HG02642 (cell line): ENCODE results near the gene CCR2.
A peak's percentile ranks its signal among the peaks of the same experiment; 100 is the strongest.

Experiments used
- ATAC-seq: cut with Tn5 transposase; IDR thresholded peaks from one replicate; pipeline ENCODE4 v1.9.1; 2021; ENCODE audit warnings: mild to moderate bottlenecking; ENCODE audit not compliant: unreplicated experiment, poor library complexity

The CCR2 gene

GRCh38 chr3:46353090-46353489 lies 821 bp upstream of the CCR2 start:
- ATAC-seq: no peak

- ATAC-seq: no peak
Observed at GRCh38 chr3:46354478-46354877, 567 bp downstream of the CCR2 start.

GRCh38 chr3:46354984-46355383 lies 1.1 kb downstream of the CCR2 start:
- ATAC-seq: no peak

- ATAC-seq: no peak
Observed at GRCh38 chr3:46356276-46356675, 2.4 kb downstream of the CCR2 start.

GRCh38 chr3:46356909-46357308 lies 3.0 kb downstream of the CCR2 start:
- no peak for ATAC-seq

GRCh38 chr3:46358466-46358865 lies 4.6 kb downstream of the CCR2 start:
- ATAC-seq: no peak

GRCh38 chr3:46359733-46360493 lies 6.0 kb downstream of the CCR2 start:
- no peak for ATAC-seq

DNA sequence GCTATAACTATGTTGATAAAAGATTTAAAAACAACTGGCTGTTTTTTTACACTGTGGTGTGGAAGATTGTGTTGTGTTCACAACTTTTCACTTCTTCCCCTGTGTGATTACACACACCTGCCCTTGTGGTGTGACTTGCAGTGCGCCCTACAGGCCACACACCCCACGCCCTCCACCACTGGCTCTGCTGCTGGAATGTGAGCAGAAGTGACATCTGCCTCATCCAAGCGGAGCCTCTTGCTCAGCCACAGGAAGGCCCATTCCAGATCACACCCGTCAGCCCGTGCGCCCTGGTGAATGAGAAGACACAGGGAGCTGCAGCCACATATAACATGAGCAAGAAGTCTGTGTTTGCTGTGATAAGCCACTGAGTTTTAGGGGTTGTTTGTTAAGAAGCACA lies 7.0 kb downstream of the CCR2 start:
- no peak for ATAC-seq

- no peak for ATAC-seq
Observed at GRCh38 chr3:46361408-46362283, 7.7 kb downstream of the CCR2 start.

GRCh38 chr3:46365041-46365440 lies 11.1 kb downstream of the CCR2 start:
- ATAC-seq: no peak

GRCh38 chr3:46365737-46366524 lies 12.0 kb downstream of the CCR2 start:
- ATAC-seq: no peak

DNA sequence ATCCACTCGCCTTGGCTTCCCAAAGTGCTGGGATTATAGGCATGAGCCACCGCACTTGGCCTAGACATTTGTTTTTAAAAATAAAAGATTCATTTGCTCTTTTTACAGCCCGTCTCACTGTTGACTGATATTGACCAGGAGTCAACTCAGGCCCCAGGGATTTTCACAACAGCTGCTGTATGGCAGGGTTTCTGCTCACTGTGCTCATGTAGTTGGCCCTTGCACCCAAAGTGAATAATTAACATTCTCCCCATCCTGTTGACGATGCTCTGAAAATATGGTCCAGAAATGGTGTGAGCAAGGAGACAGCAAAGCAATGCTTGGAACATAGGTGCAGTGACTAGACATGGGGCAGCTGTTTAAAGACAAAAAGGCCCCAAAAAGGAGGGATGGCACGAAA lies 13.9 kb downstream of the CCR2 start:
- ATAC-seq: no peak

DNA sequence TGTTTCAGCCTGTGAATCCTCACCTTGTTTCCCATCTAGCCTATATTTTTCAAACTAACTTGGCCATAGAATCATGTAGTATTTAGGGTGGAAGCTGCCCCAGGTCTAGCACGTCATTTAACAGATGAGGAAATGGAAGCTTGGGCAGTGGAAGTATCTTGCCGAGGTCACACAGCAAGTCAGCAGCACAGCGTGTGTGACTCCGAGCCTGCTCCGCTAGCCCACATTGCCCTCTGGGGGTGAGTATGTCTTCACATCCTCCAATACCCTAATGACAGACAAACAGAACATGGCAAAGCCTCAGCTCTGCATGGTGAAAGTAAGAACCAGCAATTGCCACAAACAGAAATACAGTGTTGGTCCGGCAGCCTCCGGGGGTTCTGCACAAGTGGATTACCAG lies 14.7 kb downstream of the CCR2 start:
- no peak for ATAC-seq

DNA sequence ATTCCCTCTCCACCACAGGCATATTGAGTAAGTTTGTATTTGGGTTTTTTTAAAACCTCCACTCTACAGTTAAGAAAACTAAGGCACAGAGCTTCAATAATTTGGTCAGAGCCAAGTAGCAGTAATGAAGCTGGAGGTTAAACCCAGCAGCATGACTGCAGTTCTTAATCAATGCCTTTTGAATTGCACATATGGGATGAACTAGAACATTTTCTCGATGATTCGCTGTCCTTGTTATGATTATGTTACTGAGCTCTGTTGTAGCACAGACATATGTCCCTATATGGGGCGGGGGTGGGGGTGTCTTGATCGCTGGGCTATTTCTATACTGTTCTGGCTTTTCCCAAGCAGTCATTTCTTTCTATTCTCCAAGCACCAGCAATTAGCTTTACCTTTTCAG lies 15.2 kb downstream of the CCR2 start:
- ATAC-seq: no peak

DNA sequence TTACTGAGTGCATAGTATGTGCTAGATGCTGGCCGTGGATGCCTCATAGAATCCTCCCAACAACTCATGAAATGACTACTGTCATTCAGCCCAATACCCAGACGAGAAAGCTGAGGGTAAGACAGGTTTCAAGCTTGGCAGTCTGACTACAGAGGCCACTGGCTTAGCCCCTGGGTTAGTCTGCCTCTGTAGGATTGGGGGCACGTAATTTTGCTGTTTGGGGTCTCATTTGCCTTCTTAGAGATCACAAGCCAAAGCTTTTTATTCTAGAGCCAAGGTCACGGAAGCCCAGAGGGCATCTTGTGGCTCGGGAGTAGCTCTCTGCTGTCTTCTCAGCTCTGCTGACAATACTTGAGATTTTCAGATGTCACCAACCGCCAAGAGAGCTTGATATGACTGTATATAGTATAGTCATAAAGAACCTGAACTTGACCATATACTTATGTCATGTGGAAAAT lies 15.8 kb downstream of the CCR2 start:
- peak; percentile 56 for ATAC-seq

GRCh38 chr3:46370839-46371518 lies 17.1 kb downstream of the CCR2 start, which contains the start of gene CCR5:
Gene CCR5, plus strand, starts transcription at chr3:46370946. Its CDS starts 1,957 bp downstream, at chr3:46372903.
- ATAC-seq: no peak

GRCh38 chr3:46371519-46372340 lies 17.8 kb downstream of the CCR2 start:
- no peak for ATAC-seq

DNA sequence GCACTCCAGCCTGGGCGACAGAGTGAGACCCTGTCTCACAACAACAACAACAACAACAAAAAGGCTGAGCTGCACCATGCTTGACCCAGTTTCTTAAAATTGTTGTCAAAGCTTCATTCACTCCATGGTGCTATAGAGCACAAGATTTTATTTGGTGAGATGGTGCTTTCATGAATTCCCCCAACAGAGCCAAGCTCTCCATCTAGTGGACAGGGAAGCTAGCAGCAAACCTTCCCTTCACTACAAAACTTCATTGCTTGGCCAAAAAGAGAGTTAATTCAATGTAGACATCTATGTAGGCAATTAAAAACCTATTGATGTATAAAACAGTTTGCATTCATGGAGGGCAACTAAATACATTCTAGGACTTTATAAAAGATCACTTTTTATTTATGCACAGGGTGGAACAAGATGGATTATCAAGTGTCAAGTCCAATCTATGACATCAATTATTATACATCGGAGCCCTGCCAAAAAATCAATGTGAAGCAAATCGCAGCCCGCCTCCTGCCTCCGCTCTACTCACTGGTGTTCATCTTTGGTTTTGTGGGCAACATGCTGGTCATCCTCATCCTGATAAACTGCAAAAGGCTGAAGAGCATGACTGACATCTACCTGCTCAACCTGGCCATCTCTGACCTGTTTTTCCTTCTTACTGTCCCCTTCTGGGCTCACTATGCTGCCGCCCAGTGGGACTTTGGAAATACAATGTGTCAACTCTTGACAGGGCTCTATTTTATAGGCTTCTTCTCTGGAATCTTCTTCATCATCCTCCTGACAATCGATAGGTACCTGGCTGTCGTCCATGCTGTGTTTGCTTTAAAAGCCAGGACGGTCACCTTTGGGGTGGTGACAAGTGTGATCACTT lies 18.8 kb downstream of the CCR2 start:
- no peak for ATAC-seq
